OCI-LY7 (cell line): Measurements from ENCODE around the gene ZNF35. TPM values are rescaled to one million over a fixed set of nuclear protein-coding genes. Genes with fewer than 3 reads are reported as not detected.

Experiments used
- BruUV-seq: library from RNA; stranded (reverse); fragments of 400-500 nt; replicated peaks from 2 replicates; lab custom pipeline; 2021; lab: Mats Ljungman, UMichigan
- CTCF ChIA-PET: fragments of 300-600 bp; sonication (Branson Sonifier 250); formaldehyde crosslinking; loops from one replicate; lab custom pipeline; 2022; ENCODE audit warnings: antibody characterized with exemption; ENCODE audit not compliant: unreplicated experiment; lab: Charles Lee
- POLR2A ChIA-PET: fragments of 300-600 bp; sonication (Branson Sonifier 250); formaldehyde crosslinking; loops from one replicate; lab custom pipeline; 2022; ENCODE audit warnings: antibody characterized with exemption; lab: Charles Lee
- DNase-seq: peaks from one replicate; pipeline ENCODE4 v3.0.0-alpha.2; 2015; ENCODE audit warnings: low spot score
- H2AFZ ChIP-seq: fragments of 200-600 bp; sonication (generic), shearing (Covaris generic); 2 replicates; pipeline ENCODE4 v1.6.1; 2014; ENCODE audit warnings: mild to moderate bottlenecking, antibody characterized with exemption, low read length, moderate library complexity
- H3K27ac ChIP-seq: fragments of 200-600 bp; sonication (generic); 2 replicates; pipeline ENCODE4 v1.5.1; 2014; ENCODE audit warnings: mixed run types, low read depth, mild to moderate bottlenecking, moderate library complexity, low read length, inconsistent platforms; ENCODE audit not compliant: poor library complexity, severe bottlenecking
- H3K36me3 ChIP-seq: fragments of 200-600 bp; sonication (generic); 2 replicates; pipeline ENCODE4 v1.6.1; 2014; ENCODE audit warnings: mild to moderate bottlenecking, antibody characterized with exemption, low read length, moderate library complexity, mixed read lengths; ENCODE audit not compliant: insufficient read depth
- H3K4me1 ChIP-seq: fragments of 200-600 bp; sonication (generic); 2 replicates; pipeline ENCODE4 v1.5.1; 2014; ENCODE audit warnings: mild to moderate bottlenecking, low read length; ENCODE audit not compliant: insufficient read depth, poor library complexity, severe bottlenecking
- H3K4me2 ChIP-seq: fragments of 200-600 bp; sonication (generic); 2 replicates; pipeline ENCODE4 v1.6.1; 2014; ENCODE audit warnings: mild to moderate bottlenecking, low read length
- H3K4me3 ChIP-seq: fragments of 200-600 bp; sonication (generic); 2 replicates; pipeline ENCODE4 v1.5.1; 2014; ENCODE audit warnings: mild to moderate bottlenecking, low read depth, low read length; ENCODE audit not compliant: poor library complexity, severe bottlenecking
- H3K79me2 ChIP-seq: fragments of 200-600 bp; sonication (generic); 2 replicates; pipeline ENCODE4 v1.6.1; 2016; ENCODE audit warnings: low read depth, mild to moderate bottlenecking, low read length, moderate library complexity, mixed read lengths; ENCODE audit not compliant: insufficient read depth
- H3K9me2 ChIP-seq: fragments of 200-600 bp; sonication (generic); 2 replicates; pipeline ENCODE4 v1.6.1; 2016; ENCODE audit warnings: mild to moderate bottlenecking, low read length, mixed read lengths; ENCODE audit not compliant: insufficient read depth
- H3K9me3 ChIP-seq: fragments of 200-600 bp; sonication (generic); 2 replicates; pipeline ENCODE4 v1.6.1; 2014; ENCODE audit warnings: mild to moderate bottlenecking, mixed run types, low read length, mixed read lengths
- H4K20me1 ChIP-seq: fragments of 200-600 bp; sonication (generic); 2 replicates; pipeline ENCODE4 v1.6.1; 2014; ENCODE audit warnings: mild to moderate bottlenecking, antibody characterized with exemption, low read length, moderate library complexity, mixed read lengths; ENCODE audit not compliant: insufficient read depth
- CTCF ChIP-seq: fragments of 200-600 bp; sonication (generic); conservative IDR thresholded peaks from 2 replicates; pipeline ENCODE4 v1.5.1; 2014; ENCODE audit warnings: mild to moderate bottlenecking, antibody characterized with exemption, low read length, moderate library complexity, mixed read lengths
- EZH2phosphoT487 ChIP-seq: fragments of 200-600 bp; sonication (generic); IDR thresholded peaks from 2 replicates; pipeline ENCODE4 v1.6.1; 2018; ENCODE audit warnings: low read depth, borderline replicate concordance, mild to moderate bottlenecking, mixed run types, antibody characterized with exemption, low read length, moderate library complexity, mixed read lengths
- intact Hi-C: fragments of 100-400 bp; cut with micrococcal nuclease; formaldehyde crosslinking; loops from one replicate; pipeline ENCODE4 v1.10.0; 2022; ENCODE audit not compliant: unreplicated experiment
- total RNA-seq, 2 experiments: library from RNA; depleted of rRNA in 1 of 2; stranded (reverse); fragments of >200 nt in 1 of 2; shearing (Covaris generic) in 1 of 2; gene quantifications; 2 replicates each; pipeline ENCODE4 v1.2.3, GENCODE V29; 2014 to 2022

The ZNF35 gene
- total RNA-seq, 2 experiments from 2014 or later, result 8.6 to 9.0 TPM

GRCh38 chr3:44612678-44613077, 35.9 kb upstream of the ZNF35 start:
- DNase-seq, result no peak
- ChIA-PET POLR2A (interaction anchor here (0.6 to 1.1 kb wide), 3 partner anchors 11 to 133 kb away, joined by 3 to 5 read pairs (median 3); partner anchors contain the start of gene ZNF197), CTCF (no interaction called here)

GRCh38 chr3:44624749-44625480, 23.6 kb upstream of the ZNF35 start, which contains the start of gene ZNF197:
Gene ZNF197, plus strand, starts transcription at chr3:44625036. Its CDS starts 4,119 bp downstream, at chr3:44629155.
- TF ChIP-seq EZH2phosphoT487, result no peak
- no peaks in the 10 kb centered on the region for H4K20me1 ChIP-seq
- peaks cover 7% of the 10 kb centered on the region for H3K4me1 ChIP-seq
- H3K4me2 ChIP-seq, result peak within 1 kb of the TSS; percentile 72
- H3K36me3 ChIP-seq, result no peaks in the 10 kb centered on the region
- ChIA-PET POLR2A (interaction anchor here (1.3 to 1.8 kb wide), 5 partner anchors 11 to 61 kb away, joined by 4 to 8 read pairs (median 5); partner anchors contain the start of gene ZNF35), CTCF (no interaction called here)
- peak; percentile 66 for DNase-seq
- peak within 1 kb of the TSS; percentile 4 for H3K27ac ChIP-seq
- H3K79me2 ChIP-seq, result peaks cover 10% of the 10 kb centered on the region; the same call in 1 of the 2 replicates
- H3K4me3 ChIP-seq, result peak within 1 kb of the TSS; percentile 72
- BruUV-seq, result no TSS peak
- H3K9me3 ChIP-seq, result no peaks in the 10 kb centered on the region
- intact Hi-C loops, result loop anchor here (2.0 to 5.0 kb wide), 2 partner anchors 24 to 137 kb away; partner anchors contain the start of genes KIAA1143, KIF15 and ZNF35
- H2AFZ ChIP-seq, result peak within 1 kb of the TSS; percentile 95
- no peaks in the 10 kb centered on the region for H3K9me2 ChIP-seq

More at GRCh38 chr3:44612678-44613077, 35.9 kb upstream of the ZNF35 start:
- H4K20me1 ChIP-seq, result no peaks in the 10 kb centered on the region
- no peak for TF ChIP-seq EZH2phosphoT487
- no peak for TF ChIP-seq CTCF
- H3K4me2 ChIP-seq, result no peak overlapping the region
- no peaks in the 10 kb centered on the region for H3K79me2 ChIP-seq
- no peak overlapping the region for H3K4me3 ChIP-seq
- no peak overlapping the region for H3K27ac ChIP-seq
- no TSS peak for BruUV-seq
- no peaks in the 10 kb centered on the region for H3K36me3 ChIP-seq
- no peaks in the 10 kb centered on the region for H3K4me1 ChIP-seq
- no peak overlapping the region for H2AFZ ChIP-seq
- intact Hi-C loops, result no loop called here
- H3K9me2 ChIP-seq, result no peaks in the 10 kb centered on the region
- no peaks in the 10 kb centered on the region for H3K9me3 ChIP-seq

GRCh38 chr3:44628716-44629115, 19.8 kb upstream of the ZNF35 start:
- BruUV-seq, result no TSS peak
- Histone ChIP-seq H3K4me2 (no peak overlapping the region), H4K20me1 (no peaks in the 10 kb centered on the region), H3K27ac (no peak overlapping the region), H3K79me2 (peaks cover 10% of the 10 kb centered on the region; the same call in 1 of the 2 replicates), H3K9me3 (no peaks in the 10 kb centered on the region), H3K36me3 (no peaks in the 10 kb centered on the region), H2AFZ (no peak overlapping the region), H3K4me3 (no peak overlapping the region), H3K4me1 (peaks cover 7% of the 10 kb centered on the region), H3K9me2 (no peaks in the 10 kb centered on the region)
- ChIA-PET POLR2A (no interaction called here), CTCF (no interaction called here)
- intact Hi-C loops, result loop anchor here (5.0 kb wide), 1 partner anchor 134 kb away; the partner anchor contains the start of genes KIAA1143 and KIF15
- DNase-seq, result no peak
- TF ChIP-seq EZH2phosphoT487, result no peak
- TF ChIP-seq CTCF, result no peak
